ENCODE measurements around the gene SFRP5.

SFRP5 gene

GRCh38 chr10:97771055-97771891 is 526 bp downstream of the SFRP5 start:
- H3K27ac ChIP-seq: no peak overlapping the region
- TF ChIP-seq CTCF (IDR thresholded peaks at IDR 0.05): peak; percentile 11; the same call in 1 of the 2 replicates
- no peak for TF ChIP-seq ZFX (IDR thresholded peaks at IDR 0.05; ENCODE audit: borderline replicate concordance)

- TF ChIP-seq ZFX (IDR thresholded peaks at IDR 0.05; ENCODE audit: borderline replicate concordance) (no peak), CTCF (IDR thresholded peaks at IDR 0.05) (no peak)
- no peak overlapping the region for H3K27ac ChIP-seq
These were observed 1.5 kb downstream of the SFRP5 start for GRCh38 chr10:97770255-97770654.

GRCh38 chr10:97768322-97769315 is 3.2 kb downstream of the SFRP5 start:
- no peak for TF ChIP-seq CTCF (IDR thresholded peaks at IDR 0.05)
- no peak for TF ChIP-seq ZFX (IDR thresholded peaks at IDR 0.05; ENCODE audit: borderline replicate concordance)
- H3K27ac ChIP-seq: no peak overlapping the region

- TF ChIP-seq ZFX (IDR thresholded peaks at IDR 0.05; ENCODE audit: borderline replicate concordance): no peak
- no peak for TF ChIP-seq CTCF (IDR thresholded peaks at IDR 0.05)
These were observed 4.5 kb downstream of the SFRP5 start for GRCh38 chr10:97766996-97767924.

GRCh38 chr10:97766106-97766810 is 5.5 kb downstream of the SFRP5 start:
- H3K27ac ChIP-seq: no peak overlapping the region
- TF ChIP-seq CTCF (IDR thresholded peaks at IDR 0.05) (no peak), ZFX (IDR thresholded peaks at IDR 0.05; ENCODE audit: borderline replicate concordance) (no peak)

More at GRCh38 chr10:97766996-97767924, 4.5 kb downstream of the SFRP5 start:
- no peak overlapping the region for H3K27ac ChIP-seq

GRCh38 chr10:97765201-97765600 is 6.6 kb downstream of the SFRP5 start:
- no peak overlapping the region for H3K27ac ChIP-seq
- TF ChIP-seq ZFX (IDR thresholded peaks at IDR 0.05; ENCODE audit: borderline replicate concordance) (no peak), CTCF (IDR thresholded peaks at IDR 0.05) (no peak)

Data from 22Rv1 (cell line).